T-helper 22 cell (primary cell): ENCODE measurements around the gene SP4.

ENCODE experiments used
- DNase-seq: peaks from one replicate; pipeline ENCODE4 v3.0.0-alpha.2; 2020; ENCODE audit warnings: low read depth

SP4 gene

DNA sequence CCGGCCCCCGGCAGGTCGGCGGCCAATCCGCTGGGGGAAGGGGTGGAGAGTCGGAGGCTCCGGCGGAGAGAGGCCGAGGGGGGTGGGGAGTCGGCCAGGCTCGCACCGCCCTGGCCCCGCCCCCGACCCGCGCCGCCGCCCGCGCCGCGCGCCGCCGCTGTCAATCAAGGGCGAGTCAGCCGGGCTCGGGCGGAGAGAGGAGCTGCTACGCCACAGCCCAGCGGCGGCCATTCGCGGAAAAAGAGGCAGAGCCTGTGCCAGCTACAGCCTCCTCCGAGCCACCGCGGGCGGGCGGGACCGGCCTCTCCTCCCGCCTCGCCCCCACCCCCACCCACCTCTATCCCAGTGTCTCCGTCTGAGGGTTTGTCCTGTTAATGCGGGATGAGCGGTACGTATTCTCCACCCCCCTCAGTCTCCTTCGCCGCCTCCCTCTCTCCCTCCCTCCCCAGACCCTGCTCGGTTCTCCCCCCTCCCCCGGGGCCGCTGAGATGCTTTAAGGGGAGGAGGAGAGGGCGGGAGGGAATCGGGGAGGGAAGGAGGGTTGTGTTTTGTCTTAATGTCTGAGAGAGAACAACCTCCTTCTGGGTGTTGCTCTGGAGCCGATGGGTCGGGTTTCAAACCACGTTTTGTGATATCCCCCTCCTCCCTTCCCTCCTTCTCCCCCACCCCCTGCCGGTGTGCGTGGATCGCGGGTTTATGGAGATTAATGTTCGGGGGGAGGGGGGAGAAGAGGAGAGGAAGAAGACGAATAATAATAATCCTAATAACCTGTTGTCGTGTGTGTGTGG lies at the start of gene SP4:
Gene SP4, plus strand, starts transcription at position 213 of the 788 bp plus-strand sequence. Its CDS starts 169 bp downstream, at position 382.
- peak; percentile 92 for DNase-seq

DNA sequence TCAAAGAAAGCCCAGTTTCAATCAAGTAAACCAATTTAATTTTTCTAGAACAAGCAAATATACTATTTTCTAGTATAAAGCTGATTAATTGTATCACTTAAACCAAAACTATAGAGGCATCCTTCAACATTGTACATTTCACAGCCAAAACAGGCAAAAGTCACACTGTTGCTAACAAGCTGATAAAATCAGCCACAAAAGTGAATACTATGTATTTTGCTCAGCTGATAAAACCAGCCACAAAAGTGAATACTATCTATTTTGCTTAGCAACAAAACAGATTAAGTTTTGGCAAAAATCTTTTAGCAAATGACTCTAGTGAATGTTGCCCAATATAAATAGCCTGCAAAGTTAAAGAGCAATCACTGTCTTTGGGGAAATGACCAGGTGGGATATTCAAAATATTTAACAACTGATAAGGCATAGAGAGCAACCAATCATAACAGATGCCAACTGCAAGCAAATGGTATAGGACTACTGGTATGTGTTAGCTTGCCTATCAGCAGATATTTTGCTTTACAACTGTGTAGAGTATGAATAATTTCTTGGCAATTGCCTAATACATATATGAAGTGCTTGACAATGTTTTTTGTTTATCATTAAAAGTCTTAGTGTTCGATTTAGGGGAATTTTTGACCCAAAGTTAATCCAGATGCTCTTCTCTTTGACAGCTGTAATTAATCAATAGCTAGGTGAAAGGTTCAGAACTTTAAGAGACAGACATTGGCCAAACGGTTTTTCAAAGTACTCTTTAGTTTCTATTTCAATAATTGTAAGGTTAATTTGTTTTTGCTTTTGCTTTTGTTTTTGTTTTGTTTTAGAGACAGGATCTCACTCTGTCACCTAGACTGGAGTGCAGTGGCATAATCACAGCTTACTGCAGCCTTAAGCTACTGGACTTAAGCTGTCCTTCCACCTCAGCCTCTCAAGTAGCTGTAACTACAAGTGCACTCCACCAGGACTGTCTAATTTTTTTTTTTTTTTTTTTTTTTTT lies 44.4 kb upstream of the SP4 start:
- DNase-seq: no peak

DNA sequence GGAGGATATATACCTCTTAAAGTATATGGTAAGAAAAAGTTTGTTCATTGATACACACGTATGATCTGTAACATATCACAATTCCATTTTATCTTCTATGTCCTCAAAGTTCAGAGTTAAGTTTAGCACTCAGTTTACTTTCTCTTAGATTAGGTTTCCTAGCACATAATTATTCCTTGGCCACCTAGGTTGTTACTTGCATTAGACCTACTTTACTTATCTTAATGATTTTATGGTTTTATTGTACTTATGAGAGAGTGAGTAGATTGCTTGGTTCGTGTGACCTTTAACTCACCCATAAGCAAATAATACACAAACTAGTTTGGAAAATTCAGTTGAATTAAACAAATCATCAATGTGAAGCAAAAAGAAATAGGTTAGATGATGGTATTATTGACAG lies 33.9 kb upstream of the SP4 start:
- DNase-seq: no peak

DNA sequence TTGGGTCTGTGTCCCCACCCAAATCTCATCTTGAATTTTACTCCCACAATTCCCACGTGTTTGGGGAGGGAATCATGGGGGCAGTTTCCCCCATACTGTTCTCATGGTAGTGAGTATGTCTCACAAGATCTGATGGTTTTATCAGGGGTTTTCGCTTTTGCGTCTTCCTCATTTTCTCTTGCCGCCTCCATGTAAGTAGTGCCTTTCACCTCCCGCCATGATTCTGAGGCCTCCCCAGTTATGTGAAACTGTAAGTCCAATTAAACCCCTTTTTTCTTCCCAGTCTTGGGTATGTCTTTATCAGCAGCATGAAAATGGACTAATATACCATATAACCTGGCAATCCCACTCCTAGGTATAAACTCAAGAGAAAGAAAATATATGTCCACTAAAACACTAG lies 25.9 kb upstream of the SP4 start:
- DNase-seq: no peak

DNA sequence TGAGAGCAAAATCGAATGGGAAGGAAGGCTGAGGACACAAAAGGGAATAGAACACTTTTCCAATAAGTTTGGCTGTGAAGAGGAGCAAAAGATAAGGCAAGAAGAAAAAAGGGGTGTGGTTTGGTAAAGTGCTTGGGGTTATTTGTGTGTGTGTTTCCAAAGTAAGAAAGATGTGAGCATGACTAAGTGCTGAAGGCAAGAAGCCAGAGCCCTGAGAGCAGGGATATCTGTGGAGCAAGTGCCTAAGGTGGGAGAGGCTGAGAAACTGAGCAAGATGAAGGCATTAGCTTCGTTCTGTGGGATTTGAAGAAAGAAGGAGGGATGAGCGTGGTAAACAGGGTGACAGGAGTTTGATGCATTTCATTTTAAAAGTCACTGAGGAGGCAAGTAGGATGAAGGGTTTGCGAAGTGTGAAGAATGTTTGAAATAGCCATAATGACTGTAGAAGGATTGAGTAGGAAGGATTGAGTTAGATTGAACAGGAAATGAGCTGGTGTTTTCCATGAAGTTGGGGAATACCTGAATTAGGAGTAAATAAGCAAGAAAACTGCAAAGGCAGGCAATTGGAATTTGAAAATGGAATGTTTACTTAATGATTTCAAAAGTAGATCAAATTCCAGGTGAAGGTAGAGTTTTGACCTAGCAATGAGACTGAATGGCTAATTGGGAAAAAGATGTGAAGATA lies 19.9 kb upstream of the SP4 start:
- no peak for DNase-seq

DNA sequence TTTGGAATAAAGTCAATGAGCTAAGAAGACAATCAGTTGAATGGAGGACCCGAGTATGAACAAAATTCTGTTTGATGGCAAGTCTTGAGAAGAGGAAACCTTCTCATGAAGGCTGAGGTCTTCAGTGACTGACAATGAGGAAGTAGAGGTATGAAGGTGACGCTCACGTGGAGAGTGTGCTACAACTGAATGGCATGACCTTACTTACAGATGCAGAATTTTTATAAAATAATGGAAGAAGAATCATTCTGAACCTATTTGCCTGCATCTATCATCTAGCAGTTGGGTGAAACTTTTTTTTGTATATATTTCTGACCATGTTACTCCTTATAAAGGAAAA lies 19.4 kb upstream of the SP4 start:
- no peak for DNase-seq

DNA sequence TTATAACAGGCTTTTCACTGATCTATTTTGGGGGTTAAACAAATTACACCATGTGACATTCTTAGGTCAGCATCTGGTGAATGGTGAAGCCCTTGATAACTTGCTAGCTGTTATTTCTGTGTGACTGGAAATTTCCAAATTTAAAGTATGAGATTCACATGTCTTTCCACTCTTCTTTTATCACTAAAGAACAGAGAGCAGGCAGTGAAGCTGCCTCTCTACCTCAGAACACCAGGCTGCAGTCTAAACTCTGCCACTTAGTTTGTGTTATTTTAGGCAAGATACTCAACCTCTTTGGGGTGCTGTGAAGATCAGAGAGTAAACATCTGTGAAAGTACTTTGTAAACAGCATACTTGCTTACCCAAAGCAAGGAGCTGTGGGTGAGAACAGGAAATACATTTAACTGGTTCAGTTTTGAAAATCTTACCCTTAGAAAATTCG lies 15.5 kb upstream of the SP4 start:
- no peak for DNase-seq

DNA sequence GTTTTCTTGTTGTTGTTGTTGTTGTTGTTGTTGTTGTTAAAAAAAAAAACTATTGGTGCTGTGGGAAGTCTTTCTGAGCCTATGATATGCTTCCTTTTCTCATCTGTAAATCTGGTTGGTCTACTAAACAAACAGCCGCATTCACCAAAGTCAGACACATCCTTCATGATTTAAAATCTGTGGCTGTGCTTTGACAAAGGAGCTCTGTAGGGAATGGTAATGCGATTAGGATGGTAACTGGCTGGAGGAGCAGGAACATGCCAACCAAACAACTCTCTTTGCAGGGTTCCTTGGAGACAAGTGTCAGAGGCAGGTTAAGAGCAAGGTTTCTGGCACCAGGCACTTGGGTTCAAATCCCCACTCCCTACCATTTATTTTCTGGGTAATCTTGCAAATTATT lies 14.9 kb upstream of the SP4 start:
- no peak for DNase-seq

DNA sequence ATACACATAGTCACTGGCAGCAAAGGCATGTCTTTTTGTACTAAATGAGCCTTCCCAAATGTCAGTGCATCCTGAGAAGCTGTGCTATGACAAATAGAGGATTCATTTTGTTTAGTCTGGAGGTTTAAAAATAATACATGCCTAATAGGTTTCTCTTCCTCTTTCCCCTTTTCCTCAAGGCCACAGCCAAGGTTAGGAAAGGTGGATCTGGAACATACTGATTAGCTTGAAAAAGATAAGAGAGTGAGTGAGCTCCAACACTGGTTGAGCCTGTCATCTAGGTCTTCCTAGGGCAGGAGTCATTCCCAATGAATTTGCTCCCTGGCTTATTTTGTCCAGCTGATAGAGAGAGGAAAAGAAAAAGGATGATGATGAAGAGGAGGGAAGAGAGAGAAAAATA lies 14.4 kb upstream of the SP4 start:
- DNase-seq: no peak

DNA sequence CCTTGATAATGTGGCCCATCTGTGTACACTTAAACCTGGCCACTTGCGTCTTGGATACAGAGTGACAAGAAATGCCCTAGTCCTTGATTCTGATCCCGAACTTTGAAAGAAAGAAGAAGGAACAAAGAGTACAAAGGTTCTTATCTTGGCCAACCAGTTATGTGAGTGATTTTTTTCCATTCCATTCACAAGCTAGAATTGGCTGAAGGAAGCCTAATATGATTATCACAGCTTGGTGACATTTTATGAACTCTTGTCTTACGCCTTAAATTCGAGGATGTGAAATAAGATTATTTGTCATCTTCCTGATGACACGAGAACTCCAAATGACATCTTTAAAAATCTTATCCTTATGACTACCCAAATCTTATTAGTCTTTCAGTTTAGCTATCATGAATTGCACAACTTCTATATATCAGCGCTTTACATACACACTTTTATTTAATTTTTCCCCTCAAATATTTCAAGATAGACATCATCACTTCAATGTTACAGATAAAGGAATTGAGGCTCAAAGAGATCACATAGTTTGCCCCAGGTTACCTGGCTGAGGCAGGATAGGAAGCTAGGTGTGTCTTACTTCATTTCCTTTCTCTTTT lies 13.0 kb upstream of the SP4 start:
- DNase-seq: no peak

DNA sequence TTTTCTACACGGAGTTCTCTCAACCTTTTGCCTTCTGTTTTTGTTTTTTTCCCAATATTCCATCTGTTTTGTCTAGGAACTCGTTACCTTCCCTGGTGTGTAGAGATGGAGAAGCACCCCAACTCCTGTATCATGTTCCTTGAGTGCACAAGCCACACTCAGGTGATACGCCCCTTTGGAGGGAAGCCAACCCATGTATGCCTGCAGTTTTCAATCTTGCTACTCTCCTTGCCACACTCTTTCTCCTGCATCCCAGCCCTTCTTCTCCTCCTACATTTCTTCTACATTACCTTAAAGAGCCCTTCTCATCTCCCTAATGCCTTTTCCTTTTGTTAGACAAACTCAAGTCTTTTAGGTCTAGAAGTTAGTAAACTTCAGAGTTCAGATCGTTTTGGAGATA lies 10.2 kb upstream of the SP4 start:
- no peak for DNase-seq

DNA sequence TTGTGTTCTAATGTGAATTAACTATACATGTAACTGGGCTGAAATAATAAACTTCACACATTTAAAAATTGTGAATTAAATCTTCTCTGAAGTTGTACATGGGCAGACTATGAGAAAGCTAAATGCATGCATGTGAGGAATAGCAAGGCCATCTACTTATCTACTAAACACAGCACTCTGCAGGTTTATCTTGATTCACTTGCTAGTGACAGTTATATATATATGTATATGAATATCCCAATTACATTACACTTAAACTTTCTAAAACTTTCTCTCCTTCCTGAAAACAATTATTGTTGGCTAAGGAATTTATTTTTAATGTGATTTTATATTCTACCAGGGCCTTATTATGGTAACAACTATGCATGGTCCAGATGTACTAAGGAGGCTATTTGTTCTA lies 5.1 kb upstream of the SP4 start:
- no peak for DNase-seq

DNA sequence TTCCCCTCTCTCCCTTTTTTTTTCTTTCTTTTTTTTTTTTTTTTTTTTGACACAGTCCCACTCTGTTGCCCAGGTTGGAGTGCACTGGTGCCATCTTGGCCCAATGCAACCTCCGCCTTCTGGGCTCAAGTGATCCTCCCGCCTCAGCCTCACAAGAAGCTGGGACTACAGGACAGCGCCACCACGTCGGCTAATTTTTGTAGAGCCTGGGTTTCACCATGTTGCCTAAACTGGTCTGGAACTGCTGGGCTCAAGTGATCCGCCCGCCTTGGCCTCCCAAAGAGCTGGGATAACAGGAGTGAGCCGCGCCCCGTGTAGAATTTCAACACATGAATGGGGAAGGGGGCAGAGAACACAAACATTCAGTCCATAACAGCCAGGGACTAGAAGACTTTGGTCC lies 2.6 kb upstream of the SP4 start:
- no peak for DNase-seq

DNA sequence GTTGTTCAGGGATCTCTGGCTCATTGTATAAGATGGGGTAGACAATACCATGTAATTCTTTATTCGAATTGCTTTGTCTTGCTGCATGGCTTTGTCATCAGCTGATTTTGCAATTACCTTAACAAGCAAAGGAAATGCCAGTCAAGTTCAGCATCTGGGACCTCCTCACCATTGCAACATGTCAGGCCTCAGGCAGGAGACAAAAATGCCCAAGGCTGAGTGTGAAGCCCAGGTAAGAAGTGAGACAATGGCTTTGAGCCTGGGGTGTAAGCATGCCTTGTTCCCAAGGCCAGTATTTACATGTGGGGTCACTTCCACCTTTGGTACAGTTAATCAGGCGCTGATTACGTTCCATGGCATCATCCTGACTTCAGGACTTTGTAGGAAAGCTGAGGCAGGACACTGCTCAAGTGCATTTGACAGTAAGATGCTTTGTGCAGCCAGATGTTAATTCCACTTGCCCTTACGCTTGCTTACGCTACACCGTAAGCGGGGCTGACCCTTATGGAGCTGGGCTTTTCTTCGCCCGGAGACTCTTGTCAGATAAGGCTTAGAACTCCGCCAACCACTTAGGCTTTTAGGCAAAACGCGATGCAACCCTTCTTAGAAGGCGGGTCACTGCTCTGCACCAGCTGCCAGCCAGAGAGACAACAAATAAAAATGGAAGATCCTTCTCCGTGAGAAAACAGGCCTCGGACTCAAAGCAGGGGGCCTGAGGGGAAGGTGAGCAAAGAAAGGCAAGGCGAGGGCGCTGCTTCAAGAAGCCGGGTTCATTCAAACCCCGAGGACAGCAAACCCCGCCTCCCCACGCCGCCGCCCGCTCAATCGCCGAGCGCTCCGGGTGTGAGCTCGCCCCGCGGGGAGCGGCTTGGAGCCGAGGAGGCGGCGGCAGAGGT lies 1.3 kb upstream of the SP4 start:
- DNase-seq: no peak

DNA sequence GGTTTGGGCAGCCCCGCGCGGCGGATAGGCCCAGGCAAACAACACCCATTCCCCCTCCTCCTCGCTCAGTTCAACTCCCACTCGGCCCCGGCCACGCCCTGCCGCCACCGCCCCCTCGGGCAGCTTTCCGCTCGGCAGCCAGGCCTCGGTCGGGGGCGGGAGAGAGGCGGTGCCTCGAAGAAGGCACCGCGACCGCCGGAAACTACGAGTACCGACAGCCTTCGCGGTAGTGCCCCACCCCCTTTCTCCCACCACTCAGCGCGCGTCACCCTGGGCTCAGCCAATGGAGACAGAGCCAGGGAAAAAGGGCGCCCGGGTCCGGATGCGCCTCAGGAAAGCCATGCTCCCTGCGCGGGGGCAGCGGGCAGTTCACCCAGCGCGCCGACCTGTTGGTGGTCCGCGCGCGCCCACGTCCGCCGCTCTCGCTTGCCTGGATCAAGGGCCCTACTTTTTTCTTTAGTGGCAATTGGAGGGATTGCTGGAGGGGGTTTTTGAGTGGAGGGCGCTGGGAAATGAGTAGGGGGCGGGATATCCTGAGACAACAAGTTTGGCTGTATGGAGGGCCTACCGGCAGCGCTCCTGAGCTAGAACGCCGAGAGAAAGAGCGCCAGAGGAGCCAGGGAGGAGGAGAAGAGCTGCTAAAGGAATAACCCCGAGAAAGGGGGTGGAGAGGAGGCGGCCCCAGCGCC lies 557 bp upstream of the SP4 start:
- peak; percentile 99 for DNase-seq

DNA sequence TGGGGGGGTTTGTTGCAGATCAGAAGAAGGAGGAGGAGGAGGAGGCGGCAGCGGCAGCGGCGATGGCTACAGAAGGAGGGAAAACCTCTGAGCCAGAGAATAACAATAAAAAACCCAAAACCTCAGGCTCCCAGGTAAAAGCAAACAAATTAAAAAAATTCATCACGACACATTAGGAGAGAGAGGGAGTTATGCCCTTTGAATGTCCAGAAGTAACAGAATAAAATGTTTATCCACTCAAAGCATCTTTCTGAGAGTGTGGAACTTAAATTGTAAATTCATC lies 717 bp downstream of the SP4 start:
- DNase-seq: no peak

DNA sequence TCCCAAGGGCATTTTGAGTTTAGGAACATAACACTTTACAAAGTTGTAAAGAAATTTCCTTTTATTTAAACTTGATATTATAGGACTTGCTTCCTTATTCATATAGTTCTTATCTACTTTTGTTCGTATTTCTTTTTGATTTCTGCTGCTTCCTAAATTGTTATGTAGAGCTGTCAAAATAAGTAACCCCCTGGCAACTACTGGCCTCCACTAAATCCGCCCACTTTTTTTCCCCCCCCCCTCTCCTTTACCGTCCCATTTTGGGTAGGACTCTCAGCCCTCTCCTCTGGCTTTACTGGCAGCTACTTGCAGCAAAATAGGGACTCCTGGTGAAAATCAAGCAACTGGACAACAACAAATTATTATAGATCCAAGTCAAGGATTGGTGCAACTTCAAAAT lies 1.1 kb downstream of the SP4 start:
- no peak for DNase-seq

DNA sequence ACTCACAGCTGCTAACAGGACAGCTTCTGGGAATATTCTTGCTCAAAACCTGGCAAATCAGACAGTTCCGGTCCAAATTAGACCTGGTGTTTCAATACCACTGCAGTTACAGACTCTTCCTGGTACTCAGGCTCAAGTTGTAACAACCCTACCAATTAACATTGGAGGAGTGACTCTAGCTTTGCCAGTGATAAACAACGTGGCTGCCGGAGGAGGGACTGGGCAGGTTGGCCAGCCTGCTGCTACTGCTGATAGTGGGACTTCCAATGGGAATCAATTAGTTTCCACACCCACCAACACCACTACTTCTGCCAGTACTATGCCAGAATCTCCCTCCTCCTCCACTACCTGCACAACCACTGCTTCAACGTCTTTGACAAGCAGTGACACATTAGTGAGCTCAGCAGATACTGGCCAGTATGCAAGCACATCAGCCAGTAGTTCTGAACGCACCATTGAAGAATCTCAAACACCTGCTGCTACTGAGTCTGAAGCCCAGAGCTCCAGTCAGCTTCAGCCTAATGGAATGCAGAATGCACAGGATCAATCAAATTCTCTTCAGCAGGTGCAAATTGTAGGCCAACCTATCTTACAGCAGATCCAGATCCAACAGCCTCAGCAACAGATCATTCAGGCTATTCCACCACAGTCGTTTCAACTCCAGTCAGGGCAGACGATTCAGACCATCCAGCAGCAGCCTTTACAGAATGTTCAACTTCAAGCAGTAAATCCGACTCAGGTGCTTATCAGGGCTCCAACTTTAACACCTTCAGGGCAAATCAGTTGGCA lies 2.1 kb downstream of the SP4 start:
- no peak for DNase-seq

DNA sequence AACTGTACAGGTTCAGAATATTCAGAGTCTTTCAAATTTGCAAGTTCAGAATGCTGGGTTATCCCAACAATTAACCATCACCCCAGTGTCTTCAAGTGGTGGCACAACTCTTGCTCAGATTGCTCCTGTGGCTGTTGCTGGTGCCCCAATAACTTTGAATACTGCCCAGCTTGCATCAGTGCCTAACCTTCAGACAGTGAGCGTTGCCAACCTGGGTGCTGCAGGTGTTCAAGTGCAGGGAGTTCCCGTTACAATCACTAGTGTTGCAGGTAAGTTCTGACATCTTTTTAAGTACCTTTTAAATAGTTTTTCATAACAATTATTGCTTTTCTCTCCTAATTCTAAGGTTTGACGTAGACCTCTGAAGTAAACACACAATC lies 2.7 kb downstream of the SP4 start:
- DNase-seq: no peak
